Activated CD8-positive, alpha-beta T cell treated with anti-CD3 and anti-CD28 coated beads for 36 hours (primary cell): ENCODE data around the gene DIRAS1. TPM values are rescaled to one million over a fixed set of nuclear protein-coding genes. Genes with fewer than 3 reads are reported as not detected.

Source experiments
- ATAC-seq: fragments of 200-7000 bp; cut with Tn5 transposase; one replicate; pipeline ENCODE4 v1.10.0; 2021; ENCODE audit warnings: mild to moderate bottlenecking, moderate library complexity
- CTCF ChIA-PET: fragments of 350-600 bp; sonication (Branson Sonifier 250); formaldehyde crosslinking; loops from one replicate; lab custom pipeline; 2021; ENCODE audit warnings: antibody characterized with exemption; lab: Charles Lee
- POLR2A ChIA-PET: fragments of 350-600 bp; sonication (Branson Sonifier 250); formaldehyde crosslinking; loops from one replicate; lab custom pipeline; 2021; ENCODE audit warnings: antibody characterized with exemption; lab: Charles Lee
- DNase-seq: peaks from one replicate; pipeline ENCODE4 v3.0.0-alpha.2; 2020
- H3K27ac Mint-ChIP-seq: one replicate; pipeline ENCODE4 v1.8.0; 2021; ENCODE audit warnings: mild to moderate bottlenecking, mixed read lengths
- H3K27me3 Mint-ChIP-seq: one replicate; pipeline ENCODE4 v1.8.0; 2021; ENCODE audit warnings: mixed read lengths
- H3K36me3 Mint-ChIP-seq: one replicate; pipeline ENCODE4 v1.8.0; 2021; ENCODE audit warnings: low read depth, mixed read lengths
- H3K4me1 Mint-ChIP-seq: one replicate; pipeline ENCODE4 v1.8.0; 2021; ENCODE audit warnings: low read depth, mixed read lengths
- H3K4me3 Mint-ChIP-seq: one replicate; pipeline ENCODE4 v1.8.0; 2021; ENCODE audit warnings: mild to moderate bottlenecking, moderate library complexity, mixed read lengths
- H3K9me3 Mint-ChIP-seq: one replicate; pipeline ENCODE4 v1.8.0; 2021; ENCODE audit warnings: mixed read lengths
- CTCF ChIP-seq: fragments of 200-600 bp; IDR thresholded peaks from one replicate; pipeline ENCODE4 v1.8.0; 2022; ENCODE audit warnings: antibody characterized with exemption, mild to moderate bottlenecking
- intact Hi-C: fragments of 100-400 bp; cut with micrococcal nuclease; formaldehyde crosslinking; loops from one replicate; pipeline ENCODE4 v1.10.0; 2022
- total RNA-seq, 2 experiments: library from RNA; stranded (reverse); gene quantifications; one replicate each; pipeline ENCODE4 v1.2.3, GENCODE V29; 2021

DIRAS1 gene
- total RNA-seq, 2 experiments from 2014 or later, result 0.09 TPM; not detected in 1

DNA sequence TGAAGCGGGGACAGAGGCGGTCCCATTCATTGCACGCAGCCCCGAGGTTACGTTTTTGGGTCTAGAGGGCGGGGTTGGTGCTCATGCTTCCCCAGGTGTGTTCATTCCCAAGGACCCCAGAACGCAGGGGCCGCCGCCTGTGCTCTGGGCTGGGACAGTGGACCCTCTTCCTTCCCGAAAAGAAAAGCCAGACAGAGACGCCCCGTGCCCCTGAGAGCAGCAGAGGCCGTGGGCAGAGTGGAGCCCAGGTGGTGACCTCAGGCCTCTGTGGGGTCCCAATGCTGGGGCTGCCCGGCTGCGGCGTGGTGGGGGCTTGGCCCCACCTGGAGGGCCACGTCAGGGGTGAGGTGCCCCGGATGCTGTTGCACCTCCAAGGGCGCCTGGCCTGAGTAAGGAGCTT, 46.5 kb upstream of the DIRAS1 start:
- intact Hi-C loops, result no loop called here
- CTCF ChIA-PET, result no interaction called here
- H3K27me3 Mint-ChIP-seq, result no peaks in the 10 kb centered on the region

DNA sequence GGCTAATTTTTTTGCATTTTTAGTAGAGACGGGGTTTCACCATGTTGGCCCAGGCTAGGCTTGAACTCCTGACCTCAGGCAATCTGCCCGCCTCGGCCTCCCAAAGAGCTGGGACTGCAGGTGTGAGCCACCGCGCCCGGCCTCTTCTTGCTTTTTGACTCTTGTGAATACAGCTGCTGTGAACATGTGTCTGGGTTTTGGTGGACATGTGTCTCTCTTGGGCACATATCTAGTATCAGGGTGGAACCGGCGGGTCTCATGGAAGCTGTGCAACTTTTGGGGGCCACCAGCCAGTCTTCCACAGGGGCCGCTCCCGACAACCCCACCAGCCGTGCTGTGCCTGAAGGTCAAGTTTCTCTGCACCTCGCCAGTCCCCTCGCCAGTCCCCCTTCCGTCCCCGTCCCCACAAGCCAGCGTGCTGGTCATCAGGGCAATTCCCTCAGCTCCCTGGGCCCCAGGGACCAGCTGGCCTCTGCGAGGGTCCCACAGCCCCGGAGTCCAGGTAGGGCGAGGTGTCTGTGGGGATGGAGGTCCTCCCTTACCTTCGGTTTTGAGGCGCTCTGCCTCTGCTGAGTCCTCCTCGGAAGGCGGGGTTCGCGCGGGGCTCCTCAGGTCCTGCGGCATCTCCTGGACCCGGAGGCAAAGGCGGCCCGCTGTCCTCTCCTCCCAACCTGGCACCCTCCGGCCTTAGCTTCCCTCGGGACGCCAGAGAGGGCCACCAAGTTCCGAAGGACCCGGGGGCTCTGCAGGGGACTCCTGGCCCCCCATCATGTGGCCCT, 45.6 kb upstream of the DIRAS1 start:
- ChIA-PET CTCF (no interaction called here), POLR2A (no interaction called here)
- no peak for TF ChIP-seq CTCF
- no peak for ATAC-seq
- intact Hi-C loops, result no loop called here
- no peak overlapping the region for H3K4me3 Mint-ChIP-seq
- H3K4me1 Mint-ChIP-seq, result no peaks in the 10 kb centered on the region
- H3K9me3 Mint-ChIP-seq, result no peaks in the 10 kb centered on the region
- H3K36me3 Mint-ChIP-seq, result peaks cover 15% of the 10 kb centered on the region
- H3K27me3 Mint-ChIP-seq, result no peaks in the 10 kb centered on the region
- H3K27ac Mint-ChIP-seq, result no peak overlapping the region
- no peak for DNase-seq

More for the DNA sequence above, 46.5 kb upstream of the DIRAS1 start:
- ATAC-seq, result no peak
- peaks cover 8% of the 10 kb centered on the region for H3K4me1 Mint-ChIP-seq
- POLR2A ChIA-PET, result interaction anchor here (1.5 kb wide), 1 partner anchor 43 kb away, joined by 3 read pairs; no protein-coding TSS in a partner anchor
- TF ChIP-seq CTCF, result no peak
- no peak for DNase-seq
- peaks cover 9% of the 10 kb centered on the region for H3K36me3 Mint-ChIP-seq
- no peak overlapping the region for H3K27ac Mint-ChIP-seq
- no peak overlapping the region for H3K4me3 Mint-ChIP-seq
- H3K9me3 Mint-ChIP-seq, result no peaks in the 10 kb centered on the region

DNA sequence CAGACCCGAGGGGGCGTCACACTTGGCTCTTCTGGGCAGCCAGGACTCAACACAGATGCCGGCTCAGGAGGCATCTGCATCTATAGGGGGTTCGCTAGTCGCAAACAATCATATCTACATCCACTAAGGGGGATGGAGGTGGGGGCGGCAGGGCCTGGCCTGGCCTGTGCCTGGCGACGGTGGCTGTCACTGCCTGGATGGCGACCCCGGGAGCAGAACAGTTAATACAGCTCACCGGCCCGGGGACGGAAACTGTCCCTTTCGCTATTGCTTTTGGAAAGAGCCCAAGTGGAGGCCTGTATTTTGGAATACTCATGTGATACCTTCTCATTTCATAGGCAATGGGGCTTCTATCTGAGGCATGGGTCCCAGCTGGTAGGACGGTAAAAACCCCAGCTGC, 44.2 kb upstream of the DIRAS1 start:
- Mint-ChIP-seq H3K4me3 (no peak overlapping the region), H3K27ac (no peak overlapping the region), H3K36me3 (peaks cover 18% of the 10 kb centered on the region), H3K4me1 (no peaks in the 10 kb centered on the region), H3K9me3 (no peaks in the 10 kb centered on the region), H3K27me3 (no peaks in the 10 kb centered on the region)
- CTCF ChIA-PET, result interaction anchor here (1.3 kb wide), 1 partner anchor 16 kb away, joined by 4 read pairs; no protein-coding TSS in a partner anchor
- POLR2A ChIA-PET, result no interaction called here
- TF ChIP-seq CTCF, result no peak
- intact Hi-C loops, result no loop called here
- ATAC-seq, result no peak
- no peak for DNase-seq

GRCh38 chr19:2764945-2765344, 43.8 kb upstream of the DIRAS1 start:
- Mint-ChIP-seq H3K9me3 (no peaks in the 10 kb centered on the region), H3K27me3 (no peaks in the 10 kb centered on the region), H3K4me3 (no peak overlapping the region), H3K27ac (no peak overlapping the region), H3K36me3 (peaks cover 20% of the 10 kb centered on the region), H3K4me1 (no peaks in the 10 kb centered on the region)
- TF ChIP-seq CTCF, result no peak
- DNase-seq (no peak), ATAC-seq (no peak)
- POLR2A ChIA-PET, result interaction anchor here (0.9 kb wide), 1 partner anchor 19 kb away, joined by 3 read pairs; no protein-coding TSS in a partner anchor
- intact Hi-C loops, result no loop called here
- CTCF ChIA-PET, result interaction anchor here (1.3 kb wide), 1 partner anchor 15 kb away, joined by 4 read pairs; no protein-coding TSS in a partner anchor

DNA sequence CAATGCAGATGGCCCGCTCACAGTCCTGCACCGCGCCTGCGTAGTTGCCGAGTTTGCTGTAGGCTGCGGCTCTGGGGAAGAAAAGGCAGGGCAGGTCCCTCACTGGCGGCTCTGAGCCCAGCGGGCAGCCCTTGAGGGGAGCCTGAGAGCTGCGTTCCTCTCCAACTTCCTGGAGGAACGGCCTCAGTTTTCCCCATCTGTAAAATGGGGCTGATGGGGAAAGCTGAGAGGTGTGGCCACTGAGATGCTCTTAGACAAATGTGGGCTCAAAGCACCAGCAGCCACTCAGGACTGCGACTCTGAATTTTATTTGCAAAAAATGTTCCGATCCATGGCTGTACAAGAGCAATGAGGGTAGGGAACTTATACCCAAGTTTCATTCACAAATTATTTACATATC, 42.5 kb upstream of the DIRAS1 start:
- no peaks in the 10 kb centered on the region for H3K9me3 Mint-ChIP-seq
- CTCF ChIA-PET, result no interaction called here
- no peak for DNase-seq
- no peak overlapping the region for H3K27ac Mint-ChIP-seq
- no peak for TF ChIP-seq CTCF
- intact Hi-C loops, result no loop called here
- no peak overlapping the region for H3K4me3 Mint-ChIP-seq
- H3K4me1 Mint-ChIP-seq, result no peaks in the 10 kb centered on the region
- no peaks in the 10 kb centered on the region for H3K27me3 Mint-ChIP-seq
- POLR2A ChIA-PET, result no interaction called here
- ATAC-seq, result no peak
- H3K36me3 Mint-ChIP-seq, result peaks cover 28% of the 10 kb centered on the region
